Activated CD8-positive, alpha-beta memory T cell treated with anti-CD3 and anti-CD28 coated beads for 36 hours (primary cell): Measurements from ENCODE around the gene SLC23A2. TPM values are rescaled to one million over a fixed set of nuclear protein-coding genes. Genes with fewer than 3 reads are reported as not detected.
"Not testable (repeated sequence)": the region's sequence is repeated elsewhere in the genome, so short reads cannot be mapped to it uniquely, and the experiment has no call there.

Experiments used
- CTCF ChIA-PET: fragments of 350-600 bp; sonication (Branson Sonifier 250); formaldehyde crosslinking; loops from one replicate; lab custom pipeline; 2021; ENCODE audit warnings: antibody characterized with exemption; lab: Charles Lee
- POLR2A ChIA-PET: fragments of 350-600 bp; sonication (Branson Sonifier 250); formaldehyde crosslinking; loops from one replicate; lab custom pipeline; 2021; ENCODE audit warnings: antibody characterized with exemption; lab: Charles Lee
- total RNA-seq, 2 experiments: library from RNA; stranded (reverse); gene quantifications; one replicate each; pipeline ENCODE4 v1.2.3, GENCODE V29; 2021

The SLC23A2 gene
- total RNA-seq, 2 experiments from 2014 or later = 22.3 to 22.9 TPM

GRCh38 chr20:4947817-4948559, 53.3 kb downstream of the SLC23A2 start:
- CTCF ChIA-PET = no interaction called here
- POLR2A ChIA-PET = no interaction called here

- ChIA-PET CTCF (no interaction called here), POLR2A (no interaction called here)
These were observed 54.3 kb downstream of the SLC23A2 start for GRCh38 chr20:4946986-4947385.

GRCh38 chr20:4946585-4946984, 54.7 kb downstream of the SLC23A2 start:
- ChIA-PET CTCF (no interaction called here), POLR2A (no interaction called here)

GRCh38 chr20:4944518-4945313, 56.6 kb downstream of the SLC23A2 start:
- ChIA-PET CTCF (no interaction called here), POLR2A (no interaction called here)

GRCh38 chr20:4942331-4942730, 59.0 kb downstream of the SLC23A2 start:
- ChIA-PET CTCF (interaction anchor here (1.4 kb wide), 1 partner anchor 24 kb away, joined by 6 read pairs; no protein-coding TSS in a partner anchor), POLR2A (no interaction called here)

GRCh38 chr20:4937407-4938319, 63.6 kb downstream of the SLC23A2 start:
- CTCF ChIA-PET = interaction anchor here (0.6 to 0.7 kb wide), 3 partner anchors 50 to 59 kb away, joined by 3 to 4 read pairs (median 3); no protein-coding TSS in a partner anchor
- POLR2A ChIA-PET = interaction anchor here (0.7 kb wide), 1 partner anchor 9 kb away, joined by 11 read pairs; no protein-coding TSS in a partner anchor

- POLR2A ChIA-PET = no interaction called here
- CTCF ChIA-PET = no interaction called here
These were observed 64.4 kb downstream of the SLC23A2 start for GRCh38 chr20:4936851-4937406.

- CTCF ChIA-PET = no interaction called here
- POLR2A ChIA-PET = no interaction called here
These were observed 64.9 kb downstream of the SLC23A2 start for GRCh38 chr20:4936392-4936850.

GRCh38 chr20:4932061-4932460, 69.2 kb downstream of the SLC23A2 start:
- ChIA-PET POLR2A (no interaction called here), CTCF (interaction anchor here (1.2 kb wide), 1 partner anchor 184 kb away, joined by 3 read pairs; no protein-coding TSS in a partner anchor)

GRCh38 chr20:4929686-4930397, 71.5 kb downstream of the SLC23A2 start:
- CTCF ChIA-PET = no interaction called here
- POLR2A ChIA-PET = no interaction called here

- CTCF ChIA-PET = no interaction called here
- POLR2A ChIA-PET = interaction anchor here (0.7 kb wide), 1 partner anchor 1254 kb away, joined by 6 read pairs; no protein-coding TSS in a partner anchor
These were observed 74.7 kb downstream of the SLC23A2 start for GRCh38 chr20:4926531-4927156.

GRCh38 chr20:4925842-4926530, 75.3 kb downstream of the SLC23A2 start:
- CTCF ChIA-PET = no interaction called here

GRCh38 chr20:4924446-4924845, 76.9 kb downstream of the SLC23A2 start:
- ChIA-PET CTCF (no interaction called here), POLR2A (no interaction called here)

More at GRCh38 chr20:4925842-4926530, 75.3 kb downstream of the SLC23A2 start:
- POLR2A ChIA-PET = interaction anchor here (0.7 kb wide), 1 partner anchor 1254 kb away, joined by 6 read pairs; no protein-coding TSS in a partner anchor

GRCh38 chr20:4924032-4924431, 77.3 kb downstream of the SLC23A2 start:
- ChIA-PET CTCF (no interaction called here), POLR2A (no interaction called here)

- ChIA-PET POLR2A (no interaction called here), CTCF (no interaction called here)
These were observed 79.1 kb downstream of the SLC23A2 start for GRCh38 chr20:4922186-4922585.

GRCh38 chr20:4921271-4921670, 80.0 kb downstream of the SLC23A2 start:
- POLR2A ChIA-PET = not testable (repeated sequence)
- CTCF ChIA-PET = interaction anchor here (0.7 kb wide), 1 partner anchor 164 kb away, joined by 3 read pairs; no protein-coding TSS in a partner anchor

GRCh38 chr20:4920655-4921054, 80.7 kb downstream of the SLC23A2 start:
- CTCF ChIA-PET = interaction anchor here (0.7 kb wide), 1 partner anchor 163 kb away, joined by 3 read pairs; no protein-coding TSS in a partner anchor
- POLR2A ChIA-PET = no interaction called here
